Measurements from ENCODE around the gene IL32. TPM values are rescaled to one million over a fixed set of nuclear protein-coding genes. Genes with fewer than 3 reads are reported as not detected.
A peak's percentile ranks its signal among the peaks of the same experiment; 100 is the strongest.

IL32 gene
- total and polyA plus RNA-seq, 2 donors (not counting 1 experiment from before 2014, with no cell fraction given): 2.0 to 2.3 TPM

GRCh38 chr16:3106205-3106928, 40.9 kb downstream of the IL32 start:
- ChIA-PET CTCF (interaction anchor here (1.0 to 2.8 kb wide), 4 partner anchors 17 to 44 kb away, joined by 3 to 19 read pairs (median 3); no protein-coding TSS in a partner anchor), POLR2A (interaction anchor here (0.6 to 2.7 kb wide), 3 partner anchors 16 to 23 kb away, joined by 4 to 10 read pairs (median 5); no protein-coding TSS in a partner anchor)
- peak overlapping the region; percentile 82 for H3K4me3 Mint-ChIP-seq
- H3K27ac Mint-ChIP-seq: peak overlapping the region; percentile 70
- Histone ChIP-seq H3K9ac (ENCODE audit: low read length) (peak overlapping the region; percentile 78), H3K27me3 (replicated peaks in 1 of 4; ENCODE audit: control extremely low read depth in 1 of 4, control insufficient read depth in 3 of 4, insufficient read depth in 4 of 4, low read length in 3 of 4) (peaks cover 0 to under 1% (median 0%) of the 10 kb centered on the region in 4 experiments), H2AFZ (ENCODE audit: insufficient read depth, low read depth, low read length, poor library complexity, severe bottlenecking) (peak overlapping the region; percentile 95), H3K79me2 (ENCODE audit: control insufficient read depth, insufficient read depth, low read length) (no peaks in the 10 kb centered on the region), H3K27ac (ENCODE audit: low read length in 2 of 2) (peak overlapping the region; percentile 77 to 78), H3K4me1 (ENCODE audit: control insufficient read depth in 2 of 2, insufficient read depth in 2 of 2, low read length in 2 of 2) (peaks cover 15 to 24% of the 10 kb centered on the region in 2 donors), H3K4me2 (replicated peaks; ENCODE audit: low read depth, low read length, poor library complexity, severe bottlenecking) (peak overlapping the region; percentile 94), H3K4me3 (ENCODE audit: control extremely low read depth in 1 of 5, extremely low read depth in 1 of 5, insufficient read depth in 1 of 5, low read depth in 2 of 5, low read length in 4 of 5) (peak overlapping the region; percentile 70 to 85 (median 78)), H4K20me1 (ENCODE audit: control insufficient read depth, insufficient read depth, low read length, poor library complexity, severe bottlenecking) (no peaks in the 10 kb centered on the region), H3K36me3 (replicated peaks in 1 of 2; ENCODE audit: control extremely low read depth in 1 of 2, control insufficient read depth in 1 of 2, extremely low read depth in 1 of 2, insufficient read depth in 2 of 2, low read length in 1 of 2) (no peaks in the 10 kb centered on the region), H3K9me3 (ENCODE audit: control extremely low read depth in 1 of 3, control insufficient read depth in 2 of 3, insufficient read depth in 1 of 3, low read length in 2 of 3) (no peaks in the 10 kb centered on the region)
- ATAC-seq (ENCODE audit: low read depth) (peak; percentile 95), DNase-seq (peak; percentile 92)
- no peaks in the 10 kb centered on the region for H3K9me3 Mint-ChIP-seq (ENCODE audit: insufficient read depth)
- no peak for TF ChIP-seq CTCF (IDR thresholded peaks at IDR 0.05)
- TF ChIP-seq EZH2 (IDR thresholded peaks at IDR 0.05; ENCODE audit: borderline replicate concordance, insufficient read depth, low read depth, low read length, poor library complexity, severe bottlenecking): no peak
- intact Hi-C loops (cut with micrococcal nuclease): loop anchor here (1.0 to 2.0 kb wide), 2 partner anchors 18 to 294 kb away; partner anchors contain the start of genes ZNF174 and ZSCAN32
- H3K4me1 Mint-ChIP-seq: peaks cover 18% of the 10 kb centered on the region
- WGBS (ENCODE audit: insufficient coverage): under 1% methylated on average over 74 of the region's 74 CpGs
- H3K27me3 Mint-ChIP-seq: no peaks in the 10 kb centered on the region
